Endothelial cell of umbilical vein (primary cell): Measurements from ENCODE around the gene FABP7. TPM values are rescaled to one million over a fixed set of nuclear protein-coding genes. Genes with fewer than 3 reads are reported as not detected.

Experiments
- BruUV-seq: library from RNA; stranded (reverse); fragments of 400-500 nt; replicated peaks from 2 replicates; lab custom pipeline; 2021; lab: Mats Ljungman, UMichigan
- CTCF ChIA-PET: fragments of 300-600, 350-600 bp; sonication (Branson Sonifier 250); formaldehyde crosslinking; loops from one replicate; lab custom pipeline; 2021; ENCODE audit warnings: antibody characterized with exemption, inconsistent platforms; lab: Charles Lee
- POLR2A ChIA-PET: fragments of 300-600, 350-600 bp; sonication (Branson Sonifier 250); formaldehyde crosslinking; loops from one replicate; lab custom pipeline; 2021; ENCODE audit warnings: antibody characterized with exemption, inconsistent platforms; lab: Charles Lee
- DNase-seq: peaks from one replicate; pipeline ENCODE4 v3.0.0-alpha.2; 2011; ENCODE audit warnings: low read depth, low spot score
- FAIRE-seq: peaks from 2 replicates; lab custom pipeline; 2011; peaks lifted over from hg19 to GRCh38; lab: Jason Lieb, UNC
- H2AFZ ChIP-seq: 2 replicates; pipeline ENCODE4 v1.6.0; 2012; ENCODE audit warnings: low read depth, low read length, control low read depth, inconsistent platforms
- H3K27ac ChIP-seq: 2 replicates; pipeline ENCODE4 v1.5.1; 2011; ENCODE audit warnings: low read depth, mild to moderate bottlenecking, control low read depth, low read length, moderate library complexity; ENCODE audit not compliant: insufficient read depth
- H3K27me3 ChIP-seq, 2 experiments: 2 replicates each; pipeline versions ENCODE4 v1.6.0 to v1.6.1; 2011; ENCODE audit warnings: low read length in 2 of 2, mixed read lengths in 1 of 2; ENCODE audit not compliant: control insufficient read depth in 2 of 2, insufficient read depth in 2 of 2
- H3K36me3 ChIP-seq, 2 experiments: 2 replicates in 1 of 2; 3 replicates in 1 of 2; pipeline ENCODE4 v1.5.1; 2011; ENCODE audit warnings: low read length in 2 of 2, mild to moderate bottlenecking in 1 of 2, moderate library complexity in 1 of 2; ENCODE audit not compliant: control insufficient read depth in 2 of 2, insufficient read depth in 2 of 2; ENCODE audit errors: extremely low read depth in 1 of 2
- H3K4me1 ChIP-seq: 3 replicates; pipeline ENCODE4 v1.5.1; 2011; ENCODE audit warnings: mild to moderate bottlenecking, low read length; ENCODE audit not compliant: control insufficient read depth, insufficient read depth; ENCODE audit errors: extremely low read depth
- H3K4me2 ChIP-seq: 2 replicates; pipeline ENCODE4 v1.6.1; 2011; ENCODE audit warnings: low read length, control low read depth, mixed read lengths; ENCODE audit not compliant: insufficient read depth
- H3K4me3 ChIP-seq, 3 experiments: fragments of 200-600 bp in 1 of 3; sonication (generic), shearing (Covaris generic) in 1 of 3; replicated peaks in 1 of 3; 2 replicates each; pipeline ENCODE4 v1.5.1; 2011 to 2016; ENCODE audit warnings: control low read depth in 3 of 3, low read length in 3 of 3, mild to moderate bottlenecking in 2 of 3, inconsistent platforms in 1 of 3, low read depth in 1 of 3, moderate library complexity in 1 of 3; ENCODE audit not compliant: insufficient read depth in 1 of 3
- H3K79me2 ChIP-seq: 2 replicates; pipeline ENCODE4 v1.6.0; 2012; ENCODE audit warnings: low read length, inconsistent platforms; ENCODE audit not compliant: control insufficient read depth, insufficient read depth
- H3K9ac ChIP-seq: replicated peaks from 2 replicates; pipeline ENCODE3; 2011; ENCODE audit warnings: low read length, control low read depth; ENCODE audit not compliant: insufficient read depth; ENCODE audit errors: extremely low read depth
- H3K9me1 ChIP-seq: replicated peaks from 3 replicates; pipeline ENCODE4 v1.6.0; 2011; ENCODE audit warnings: mild to moderate bottlenecking, low read length; ENCODE audit not compliant: control insufficient read depth, insufficient read depth; ENCODE audit errors: extremely low read depth
- H3K9me3 ChIP-seq: replicated peaks from 2 replicates; pipeline ENCODE4 v1.5.1; 2012; ENCODE audit warnings: low read length, inconsistent platforms; ENCODE audit not compliant: control insufficient read depth, insufficient read depth
- H4K20me1 ChIP-seq: replicated peaks from 2 replicates; pipeline ENCODE3; 2011; ENCODE audit warnings: mild to moderate bottlenecking, low read length; ENCODE audit not compliant: control insufficient read depth, insufficient read depth; ENCODE audit errors: extremely low read depth
- CTCF ChIP-seq, 2 donors: IDR thresholded peaks; 1 replicate in 1 of 2; 2 replicates in 1 of 2; pipeline ENCODE4 v1.5.1; 2011; ENCODE audit warnings: low read length in 2 of 2, mild to moderate bottlenecking in 2 of 2, moderate library complexity in 2 of 2, control low read depth in 1 of 2, inconsistent platforms in 1 of 2, low read depth in 1 of 2; ENCODE audit not compliant: insufficient read depth in 1 of 2; ENCODE audit errors: extremely low read depth in 1 of 2
- EZH2 ChIP-seq: IDR thresholded peaks from 2 replicates; pipeline ENCODE4 v1.6.1; 2012; ENCODE audit warnings: borderline replicate concordance, low read depth, mild to moderate bottlenecking, moderate library complexity, low read length, inconsistent platforms; ENCODE audit not compliant: severe bottlenecking
- FOS ChIP-seq: IDR thresholded peaks from 2 replicates; pipeline ENCODE4 v1.6.1; 2011; ENCODE audit warnings: mild to moderate bottlenecking, low read length, moderate library complexity, borderline replicate concordance; ENCODE audit not compliant: insufficient read depth
- GATA2 ChIP-seq: IDR thresholded peaks from 2 replicates; pipeline ENCODE4 v1.7.0; 2011; ENCODE audit warnings: low read depth, mild to moderate bottlenecking, moderate library complexity, mixed read lengths, low read length; ENCODE audit not compliant: insufficient read length, insufficient read depth
- JUN ChIP-seq: IDR thresholded peaks from 2 replicates; pipeline ENCODE4 v1.6.1; 2011; ENCODE audit warnings: borderline replicate concordance, low read depth; ENCODE audit not compliant: insufficient read length, insufficient read depth
- MAX ChIP-seq: IDR thresholded peaks from 2 replicates; pipeline ENCODE4 v1.6.1; 2011; ENCODE audit not compliant: insufficient read depth, insufficient read length
- MYC ChIP-seq: IDR thresholded peaks from one replicate; pipeline ENCODE4 v1.6.1; 2011; ENCODE audit warnings: mild to moderate bottlenecking, low read depth, low read length
- POLR2A ChIP-seq: IDR thresholded peaks from 2 replicates; pipeline ENCODE4 v1.6.1; 2012; ENCODE audit warnings: low read depth, mild to moderate bottlenecking, control low read depth, low read length
- POLR2AphosphoS5 ChIP-seq: IDR thresholded peaks from 2 replicates; pipeline ENCODE4 v1.6.1; 2012; ENCODE audit warnings: low read depth, mild to moderate bottlenecking, control low read depth, low read length, moderate library complexity; ENCODE audit not compliant: insufficient read depth
- dilution Hi-C: fragments of 300-500 bp; cut with MboI; formaldehyde crosslinking; loops from one replicate; pipeline ENCODE4 v1.15.0; 2019; ENCODE audit warnings: low sequenced_read_pairs; ENCODE audit not compliant: extremely low pct_ligation_motif_present
- intact Hi-C: fragments of 100-400 bp; cut with micrococcal nuclease; formaldehyde crosslinking; loops from one replicate; pipeline ENCODE4 v1.10.0; 2022
- polyA plus RNA-seq, 4 experiments: library from polyadenylated mRNA; depleted of rRNA in 3 of 4; stranded (reverse) in 3 of 4; unstranded in 1 of 4; fragments of >200 nt; gene quantifications; 2 replicates each; pipeline versions ENCODE4 v1.2.1 to v1.2.3, GENCODE V29; 2011 to 2012; ENCODE audit warnings: missing spikeins in 1 of 4
- total RNA-seq: library from RNA; stranded (reverse); gene quantifications from 2 replicates; pipeline ENCODE4 v1.2.3, GENCODE V29; 2021

The FABP7 gene
- total and polyA plus RNA-seq, 2 donors (not counting 3 experiments of a cell fraction or from before 2014, with no cell fraction given): not detected

- Histone ChIP-seq H3K9ac (no peak overlapping the region), H3K27me3 (no peaks in the 10 kb centered on the region), H3K79me2 (no peaks in the 10 kb centered on the region), H3K4me3 (no peak overlapping the region), H3K9me3 (no peaks in the 10 kb centered on the region), H3K9me1 (no peaks in the 10 kb centered on the region), H4K20me1 (no peaks in the 10 kb centered on the region), H2AFZ (no peak overlapping the region), H3K27ac (no peak overlapping the region), H3K4me1 (no peaks in the 10 kb centered on the region), H3K4me2 (no peak overlapping the region), H3K36me3 (no peaks in the 10 kb centered on the region)
- DNase-seq: no peak
- dilution Hi-C loops (no loop called here), intact Hi-C loops (no loop called here)
- TF ChIP-seq MYC (no peak), POLR2AphosphoS5 (no peak), FOS (no peak), POLR2A (no peak), MAX (no peak), CTCF (IDR thresholded peaks at IDR 0.05; ENCODE audit: extremely low read depth in 1 of 2, insufficient read depth in 1 of 2, low read depth in 1 of 2, low read length in 2 of 2) (no peak), JUN (no peak), GATA2 (no peak), EZH2 (no peak)
- no TSS peak for BruUV-seq
- ChIA-PET POLR2A (no interaction called here), CTCF (interaction anchor here (0.9 to 1.1 kb wide), 2 partner anchors 11 to 15 kb away, joined by 3 to 4 read pairs; no protein-coding TSS in a partner anchor)
- FAIRE-seq: no peak
These were observed 30.2 kb downstream of the FABP7 start for GRCh38 chr6:122809691-122810090.
